Subcutaneous adipose tissue (tissue), 4 donors: Measurements from ENCODE around the gene KBTBD8. TPM values are rescaled to one million over a fixed set of nuclear protein-coding genes. Genes with fewer than 3 reads are reported as not detected.

Experiments
- total RNA-seq, 4 donors: library from RNA; depleted of rRNA; stranded (reverse); fragments of >200 nt; gene quantifications; one replicate each; pipeline ENCODE4 v1.1.0, GENCODE V29; 2016
- TF ChIP-seq, protein P1 (sequence below): fragments of 450-650 bp; IDR thresholded peaks from one replicate; pipeline ENCODE4 v1.5.1; 2016; ENCODE audit warnings: low read depth, mild to moderate bottlenecking, control low read depth, antibody characterized with exemption, moderate library complexity

Gene KBTBD8
- total RNA-seq, 4 donors from 2014 or later: 0.19 to 2.7 (median 0.77) TPM

DNA sequence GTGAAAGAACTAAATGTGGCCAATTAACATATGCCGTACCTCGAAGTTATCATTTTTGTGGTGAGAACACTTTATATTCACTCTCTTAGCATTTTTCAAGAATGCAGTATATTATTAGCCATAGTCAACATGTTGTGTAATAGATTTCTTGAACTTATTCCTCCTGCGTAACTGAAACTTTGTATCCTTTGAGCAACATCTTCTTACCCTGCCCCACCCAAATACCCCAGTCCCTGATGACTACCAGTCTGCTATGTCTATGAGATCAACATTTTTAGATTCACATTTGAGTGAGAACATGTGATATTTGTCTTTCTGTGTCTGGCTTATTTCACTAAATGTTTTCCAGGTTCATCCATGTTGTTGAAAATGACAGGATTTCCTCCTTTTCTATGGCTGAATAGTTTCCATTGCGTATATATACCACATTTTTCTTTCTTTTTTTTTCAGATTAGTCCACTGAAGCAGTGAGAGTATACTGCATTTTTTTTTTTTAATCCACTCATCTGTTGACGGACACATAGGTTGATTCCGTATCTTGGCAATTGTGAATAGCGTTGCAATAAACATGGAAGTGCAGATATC, 12.7 kb upstream of the KBTBD8 start:
- TF ChIP-seq, protein P1, sequence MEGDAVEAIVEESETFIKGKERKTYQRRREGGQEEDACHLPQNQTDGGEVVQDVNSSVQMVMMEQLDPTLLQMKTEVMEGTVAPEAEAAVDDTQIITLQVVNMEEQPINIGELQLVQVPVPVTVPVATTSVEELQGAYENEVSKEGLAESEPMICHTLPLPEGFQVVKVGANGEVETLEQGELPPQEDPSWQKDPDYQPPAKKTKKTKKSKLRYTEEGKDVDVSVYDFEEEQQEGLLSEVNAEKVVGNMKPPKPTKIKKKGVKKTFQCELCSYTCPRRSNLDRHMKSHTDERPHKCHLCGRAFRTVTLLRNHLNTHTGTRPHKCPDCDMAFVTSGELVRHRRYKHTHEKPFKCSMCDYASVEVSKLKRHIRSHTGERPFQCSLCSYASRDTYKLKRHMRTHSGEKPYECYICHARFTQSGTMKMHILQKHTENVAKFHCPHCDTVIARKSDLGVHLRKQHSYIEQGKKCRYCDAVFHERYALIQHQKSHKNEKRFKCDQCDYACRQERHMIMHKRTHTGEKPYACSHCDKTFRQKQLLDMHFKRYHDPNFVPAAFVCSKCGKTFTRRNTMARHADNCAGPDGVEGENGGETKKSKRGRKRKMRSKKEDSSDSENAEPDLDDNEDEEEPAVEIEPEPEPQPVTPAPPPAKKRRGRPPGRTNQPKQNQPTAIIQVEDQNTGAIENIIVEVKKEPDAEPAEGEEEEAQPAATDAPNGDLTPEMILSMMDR: no peak

DNA sequence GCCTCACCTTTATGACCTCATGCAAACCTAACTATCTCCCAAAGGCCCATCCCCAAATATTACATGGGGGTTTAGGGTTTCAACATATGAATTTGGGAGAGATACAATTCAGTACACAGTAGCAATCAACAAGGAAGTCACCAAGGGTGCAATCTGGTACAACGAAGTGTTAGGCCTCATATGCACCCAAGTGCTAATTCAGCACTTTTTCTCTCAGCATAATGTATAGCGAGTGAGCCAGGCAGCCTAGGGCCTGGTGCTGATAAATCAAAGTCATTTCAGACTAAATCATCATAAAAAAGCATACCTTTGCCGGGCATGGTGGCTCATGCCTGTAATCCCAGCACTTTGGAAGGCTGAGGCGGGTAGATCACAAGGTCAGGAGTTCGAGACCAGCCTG, 11.7 kb upstream of the KBTBD8 start:
- TF ChIP-seq, protein P1: no peak

DNA sequence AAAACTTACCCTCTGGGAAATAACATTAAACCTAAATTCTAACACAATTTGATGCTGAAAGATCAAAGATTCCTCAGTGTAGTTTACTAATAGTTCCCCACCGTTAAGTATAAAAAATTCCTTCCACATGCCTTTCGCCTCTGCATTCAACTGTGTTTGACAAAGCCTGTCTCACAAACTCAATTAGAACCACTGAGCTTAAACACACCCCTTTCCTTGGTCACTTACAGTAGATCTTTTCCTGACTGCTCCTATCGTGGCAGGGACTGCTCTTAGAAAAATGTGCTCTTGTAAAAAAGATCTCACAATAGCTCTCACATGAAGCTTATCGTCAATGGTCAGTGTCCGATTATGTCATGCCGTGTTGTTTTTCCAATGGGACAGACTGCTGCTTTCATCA, 8.9 kb upstream of the KBTBD8 start:
- TF ChIP-seq, protein P1: no peak

DNA sequence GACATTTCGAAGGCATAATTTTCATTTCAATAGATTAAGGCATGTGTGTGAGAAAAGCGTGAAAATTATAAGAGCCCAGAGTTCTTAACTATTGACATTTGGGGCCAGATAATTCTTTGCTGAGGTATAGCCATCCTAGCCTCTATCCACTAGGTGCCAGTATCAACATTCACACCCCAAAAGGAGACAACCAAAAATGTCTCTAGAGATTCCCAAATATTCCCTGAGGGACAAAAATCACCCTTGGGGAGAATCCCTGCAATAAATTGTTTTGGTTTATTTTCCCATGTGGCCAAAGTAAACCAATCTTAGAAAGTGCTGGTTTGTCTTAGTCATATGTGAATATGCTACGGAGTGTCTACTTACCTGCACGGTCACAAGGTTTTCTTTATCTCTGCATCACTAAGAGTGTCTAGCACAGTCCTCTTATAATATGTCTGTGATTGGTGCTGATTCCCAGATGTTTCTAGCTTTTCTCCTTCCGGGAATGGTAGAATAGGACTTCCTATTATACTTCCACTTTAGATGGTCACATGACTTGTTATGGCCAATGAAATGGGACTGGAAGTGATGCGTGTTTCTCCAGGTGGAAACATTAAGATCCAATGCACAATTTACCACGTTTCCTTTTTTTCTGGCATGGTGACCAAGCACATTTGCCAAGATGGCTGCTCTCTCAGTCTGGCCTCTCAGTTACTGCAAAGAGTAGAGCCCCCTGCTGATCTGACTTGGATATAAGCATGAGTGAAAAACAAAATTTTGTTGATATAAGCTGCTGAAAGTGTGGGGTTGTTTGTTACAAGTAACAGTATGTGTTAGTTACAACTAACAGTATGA, 8.0 kb upstream of the KBTBD8 start:
- TF ChIP-seq, protein P1: no peak

DNA sequence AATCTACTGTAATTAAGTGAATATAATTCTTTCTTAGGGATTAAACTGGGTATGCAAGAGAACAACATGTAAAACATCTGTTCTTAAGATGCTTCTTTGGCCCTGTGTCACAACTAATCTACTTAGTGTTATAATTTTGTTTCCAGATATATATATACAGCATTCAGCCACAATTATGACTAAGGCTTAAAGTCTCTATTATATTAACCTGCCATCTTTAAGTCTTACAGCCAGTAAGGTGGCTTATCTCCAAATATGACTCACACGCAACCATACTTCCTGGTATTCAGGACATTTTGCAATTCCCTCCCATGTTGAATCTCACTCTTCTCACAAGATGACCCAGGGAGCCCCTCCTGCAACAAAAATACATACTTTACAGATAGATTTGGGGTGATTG, 6.6 kb upstream of the KBTBD8 start:
- TF ChIP-seq, protein P1: no peak

DNA sequence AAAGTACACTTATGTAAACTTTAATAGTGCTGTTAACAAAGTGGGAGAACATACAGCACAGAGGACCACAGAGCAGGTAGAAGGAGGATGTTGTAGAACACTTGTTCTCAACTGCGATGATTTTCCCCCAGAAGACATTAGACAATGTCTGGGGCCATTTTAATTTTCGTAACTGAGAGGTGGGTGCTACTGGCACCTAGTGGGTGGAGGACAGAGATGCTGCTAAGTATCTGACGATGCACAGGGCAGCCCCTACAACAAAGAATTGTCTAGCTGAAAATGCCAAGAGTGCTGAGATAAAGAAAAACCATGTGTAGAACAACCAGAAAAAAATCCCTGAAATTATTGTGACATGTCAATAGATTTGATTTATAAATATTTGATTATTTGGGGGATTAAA, 5.0 kb upstream of the KBTBD8 start:
- TF ChIP-seq, protein P1: no peak

DNA sequence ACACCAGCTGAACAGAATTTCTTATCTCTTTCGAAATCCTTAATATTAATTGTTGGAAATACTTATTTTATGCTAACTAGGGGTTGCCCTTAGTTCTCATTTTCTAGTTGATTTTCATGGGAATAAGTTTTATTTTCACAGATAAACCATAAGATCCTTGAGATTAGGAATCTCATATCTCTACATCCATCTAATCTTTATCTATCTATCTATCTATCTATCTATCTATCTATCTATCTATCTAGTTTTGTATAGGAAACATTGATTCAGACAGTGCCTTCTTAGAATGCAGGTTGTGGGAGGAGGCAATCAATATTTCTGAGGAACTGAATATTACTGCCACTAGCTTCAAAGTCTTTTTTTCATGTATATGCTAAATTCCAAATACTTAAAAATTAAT, 3.5 kb upstream of the KBTBD8 start:
- TF ChIP-seq, protein P1: no peak
